HUES6 (cell line): ENCODE results near the gene JAG2.

Experiments
- H3K27ac ChIP-seq: 2 replicates; pipeline ENCODE4 v1.7.0; 2013; ENCODE audit warnings: low read depth, mild to moderate bottlenecking, low read length, inconsistent platforms
- H3K27me3 ChIP-seq: 2 replicates; pipeline ENCODE4 v1.6.1; 2013; ENCODE audit warnings: low read length; ENCODE audit not compliant: control insufficient read depth, insufficient read depth
- H3K36me3 ChIP-seq: 2 replicates; pipeline ENCODE4 v1.6.1; 2013; ENCODE audit warnings: low read length; ENCODE audit not compliant: control insufficient read depth, insufficient read depth
- H3K4me1 ChIP-seq: 2 replicates; pipeline ENCODE4 v1.6.1; 2013; ENCODE audit warnings: low read length; ENCODE audit not compliant: control insufficient read depth, insufficient read depth
- H3K4me3 ChIP-seq: 2 replicates; pipeline ENCODE4 v1.5.1; 2013; ENCODE audit warnings: low read depth, low read length
- H3K9ac ChIP-seq: one replicate; pipeline ENCODE4 v1.6.1; 2013; ENCODE audit warnings: mild to moderate bottlenecking, low read length
- H3K9me3 ChIP-seq: 2 replicates; pipeline ENCODE4 v1.6.1; 2013; ENCODE audit warnings: low read depth, low read length; ENCODE audit not compliant: control insufficient read depth, insufficient read depth

JAG2 gene

DNA sequence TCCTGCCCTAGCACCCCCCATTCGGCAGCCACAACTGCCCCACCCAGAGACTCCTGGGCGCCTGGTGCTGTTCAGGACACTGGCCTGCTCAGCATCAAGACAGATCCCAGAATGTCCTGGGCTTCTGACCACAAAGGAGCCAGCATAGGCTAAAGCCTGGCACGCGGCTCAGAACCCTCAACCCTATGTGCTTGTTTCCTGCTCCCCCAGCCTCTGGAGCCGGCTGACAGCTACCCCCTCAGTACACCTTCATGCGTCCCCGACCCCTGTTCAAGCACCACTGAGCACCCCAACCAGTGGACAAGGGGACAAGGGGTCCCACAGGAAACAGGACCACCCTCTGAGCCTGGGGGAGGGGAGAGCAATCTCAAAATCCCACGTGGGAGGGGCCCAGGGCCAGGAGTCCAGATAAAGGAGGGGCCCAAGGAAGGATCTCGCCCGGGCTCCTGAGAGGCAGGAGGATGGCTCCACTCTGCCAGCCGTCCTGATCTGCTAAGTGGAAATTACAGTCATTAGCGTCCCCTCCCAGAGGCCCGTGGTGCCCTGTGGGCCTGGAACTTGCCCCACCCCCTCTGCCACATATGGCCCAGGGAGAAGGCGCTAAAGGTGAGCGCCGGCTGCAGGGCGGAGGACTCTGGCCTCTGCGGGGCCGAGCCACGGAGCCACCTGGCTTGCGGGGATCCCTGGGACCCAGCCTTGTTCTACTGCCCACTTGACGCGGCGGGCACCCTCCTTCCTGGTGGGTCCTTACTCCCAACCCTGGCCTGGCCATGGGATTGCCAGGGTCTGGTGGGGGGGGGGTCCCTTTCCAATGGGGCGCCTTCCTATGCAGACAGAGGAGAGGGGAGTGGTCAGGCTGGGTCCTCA lies 76.2 kb downstream of the JAG2 start:
- no peak overlapping the region for H3K27ac ChIP-seq
- peak overlapping the region; percentile 50 for H3K9ac ChIP-seq
- peaks cover 41% of the 10 kb centered on the region for H3K27me3 ChIP-seq
- peaks cover 40% of the 10 kb centered on the region for H3K4me1 ChIP-seq
- peak overlapping the region; percentile 59 for H3K4me3 ChIP-seq
- H3K36me3 ChIP-seq = no peaks in the 10 kb centered on the region
- no peaks in the 10 kb centered on the region for H3K9me3 ChIP-seq

DNA sequence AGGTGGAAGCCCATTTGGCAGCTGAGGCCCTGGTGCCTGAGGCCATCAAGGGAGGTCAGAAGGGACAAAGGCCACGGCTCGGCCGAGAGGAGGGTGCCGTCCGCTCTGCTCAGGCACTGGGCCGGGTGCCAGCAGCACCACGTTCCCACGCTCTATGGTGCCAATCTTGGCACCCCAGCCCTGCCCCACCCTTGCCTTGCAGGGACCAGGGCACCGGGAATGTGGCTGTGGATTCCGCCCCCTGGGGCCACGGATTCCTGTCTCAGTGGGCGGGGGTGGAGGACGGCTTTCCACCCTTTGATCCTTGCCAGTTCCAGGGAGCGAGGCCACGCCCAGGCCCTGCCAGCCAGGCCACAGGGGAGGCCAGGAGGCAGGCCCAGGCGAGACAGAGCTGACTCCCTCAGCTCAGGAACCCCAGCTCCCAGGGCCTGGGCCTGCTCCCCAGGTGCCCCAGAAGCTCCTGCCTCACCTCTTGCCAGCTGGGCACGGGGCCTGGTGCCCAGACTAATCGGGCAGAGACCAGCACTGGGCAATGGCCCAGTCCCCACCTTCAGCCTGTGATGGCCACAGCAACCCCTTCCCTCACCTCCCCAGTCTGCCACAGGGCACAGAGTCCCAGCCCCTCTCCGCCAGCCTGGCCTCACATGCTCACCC lies 76.9 kb downstream of the JAG2 start:
- Histone ChIP-seq H3K9ac (peak overlapping the region; percentile 23), H3K4me3 (no peak overlapping the region), H3K27me3 (peaks cover 47% of the 10 kb centered on the region), H3K36me3 (no peaks in the 10 kb centered on the region), H3K9me3 (no peaks in the 10 kb centered on the region), H3K4me1 (peaks cover 40% of the 10 kb centered on the region), H3K27ac (no peak overlapping the region)

DNA sequence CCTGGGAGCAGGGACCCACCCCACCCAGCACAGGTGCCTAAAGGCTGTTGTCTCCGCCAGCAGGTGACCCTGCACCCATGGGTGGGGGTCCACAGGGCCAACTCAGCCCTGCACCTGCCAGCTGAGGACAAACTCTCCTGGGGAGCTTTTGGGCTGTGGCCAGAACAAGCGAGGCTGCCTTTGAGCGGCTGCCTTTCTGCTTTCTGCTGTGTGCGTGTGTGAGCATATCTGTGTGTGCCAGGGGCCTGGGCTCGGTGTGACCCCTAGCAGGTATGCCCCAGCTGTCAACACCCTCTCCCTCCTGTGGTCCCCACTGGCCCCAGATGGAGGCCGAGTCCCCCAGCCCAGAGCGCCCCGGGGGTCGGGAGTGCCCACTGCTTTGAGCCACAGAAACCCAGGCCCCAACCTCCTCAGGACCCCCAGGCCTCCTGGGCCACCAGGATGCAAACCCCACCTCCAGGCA lies 77.5 kb downstream of the JAG2 start:
- Histone ChIP-seq H3K9me3 (no peaks in the 10 kb centered on the region), H3K4me3 (no peak overlapping the region), H3K36me3 (no peaks in the 10 kb centered on the region), H3K27ac (no peak overlapping the region), H3K4me1 (peaks cover 40% of the 10 kb centered on the region), H3K9ac (no peak overlapping the region), H3K27me3 (peaks cover 48% of the 10 kb centered on the region)
